KOPT-K1 (cell line): ENCODE measurements around the gene ISLR.

Experiments used
- H3K27ac ChIP-seq: fragments of 200-600 bp; sonication (generic); 2 replicates; pipeline ENCODE4 v1.5.1; 2016; ENCODE audit warnings: antibody characterized with exemption, mild to moderate bottlenecking, low read depth, low read length; ENCODE audit not compliant: poor library complexity, severe bottlenecking
- H3K36me3 ChIP-seq: fragments of 200-600 bp; sonication (generic); 2 replicates; pipeline ENCODE4 v1.5.1; 2017; ENCODE audit warnings: antibody characterized with exemption, mild to moderate bottlenecking, low read length, moderate library complexity; ENCODE audit not compliant: insufficient read depth
- H3K9me3 ChIP-seq: fragments of 200-600 bp; sonication (generic); 2 replicates; pipeline ENCODE4 v1.5.1; 2017; ENCODE audit warnings: antibody characterized with exemption, low read length, mild to moderate bottlenecking; ENCODE audit not compliant: insufficient read depth, poor library complexity, severe bottlenecking

Gene ISLR

DNA sequence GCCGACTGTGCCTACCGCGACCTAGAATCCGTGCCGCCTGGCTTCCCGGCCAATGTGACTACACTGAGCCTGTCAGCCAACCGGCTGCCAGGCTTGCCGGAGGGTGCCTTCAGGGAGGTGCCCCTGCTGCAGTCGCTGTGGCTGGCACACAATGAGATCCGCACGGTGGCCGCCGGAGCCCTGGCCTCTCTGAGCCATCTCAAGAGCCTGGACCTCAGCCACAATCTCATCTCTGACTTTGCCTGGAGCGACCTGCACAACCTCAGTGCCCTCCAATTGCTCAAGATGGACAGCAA lies 1.4 kb downstream of the ISLR start:
- Histone ChIP-seq H3K36me3 (no peaks in the 10 kb centered on the region), H3K27ac (no peak overlapping the region), H3K9me3 (no peaks in the 10 kb centered on the region)

DNA sequence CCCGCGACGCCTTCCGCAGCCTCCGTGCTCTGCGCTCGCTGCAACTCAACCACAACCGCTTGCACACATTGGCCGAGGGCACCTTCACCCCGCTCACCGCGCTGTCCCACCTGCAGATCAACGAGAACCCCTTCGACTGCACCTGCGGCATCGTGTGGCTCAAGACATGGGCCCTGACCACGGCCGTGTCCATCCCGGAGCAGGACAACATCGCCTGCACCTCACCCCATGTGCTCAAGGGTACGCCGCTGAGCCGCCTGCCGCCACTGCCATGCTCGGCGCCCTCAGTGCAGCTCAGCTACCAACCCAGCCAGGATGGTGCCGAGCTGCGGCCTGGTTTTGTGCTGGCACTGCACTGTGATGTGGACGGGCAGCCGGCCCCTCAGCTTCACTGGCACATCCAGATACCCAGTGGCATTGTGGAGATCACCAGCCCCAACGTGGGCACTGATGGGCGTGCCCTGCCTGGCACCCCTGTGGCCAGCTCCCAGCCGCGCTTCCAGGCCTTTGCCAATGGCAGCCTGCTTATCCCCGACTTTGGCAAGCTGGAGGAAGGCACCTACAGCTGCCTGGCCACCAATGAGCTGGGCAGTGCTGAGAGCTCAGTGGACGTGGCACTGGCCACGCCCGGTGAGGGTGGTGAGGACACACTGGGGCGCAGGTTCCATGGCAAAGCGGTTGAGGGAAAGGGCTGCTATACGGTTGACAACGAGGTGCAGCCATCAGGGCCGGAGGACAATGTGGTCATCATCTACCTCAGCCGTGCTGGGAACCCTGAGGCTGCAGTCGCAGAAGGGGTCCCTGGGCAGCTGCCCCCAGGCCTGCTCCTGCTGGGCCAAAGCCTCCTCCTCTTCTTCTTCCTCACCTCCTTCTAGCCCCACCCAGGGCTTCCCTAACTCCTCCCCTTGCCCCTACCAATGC lies 2.0 kb downstream of the ISLR start:
- Histone ChIP-seq H3K36me3 (no peaks in the 10 kb centered on the region; the same call in 1 of the 2 replicates), H3K9me3 (no peaks in the 10 kb centered on the region), H3K27ac (no peak overlapping the region)

DNA sequence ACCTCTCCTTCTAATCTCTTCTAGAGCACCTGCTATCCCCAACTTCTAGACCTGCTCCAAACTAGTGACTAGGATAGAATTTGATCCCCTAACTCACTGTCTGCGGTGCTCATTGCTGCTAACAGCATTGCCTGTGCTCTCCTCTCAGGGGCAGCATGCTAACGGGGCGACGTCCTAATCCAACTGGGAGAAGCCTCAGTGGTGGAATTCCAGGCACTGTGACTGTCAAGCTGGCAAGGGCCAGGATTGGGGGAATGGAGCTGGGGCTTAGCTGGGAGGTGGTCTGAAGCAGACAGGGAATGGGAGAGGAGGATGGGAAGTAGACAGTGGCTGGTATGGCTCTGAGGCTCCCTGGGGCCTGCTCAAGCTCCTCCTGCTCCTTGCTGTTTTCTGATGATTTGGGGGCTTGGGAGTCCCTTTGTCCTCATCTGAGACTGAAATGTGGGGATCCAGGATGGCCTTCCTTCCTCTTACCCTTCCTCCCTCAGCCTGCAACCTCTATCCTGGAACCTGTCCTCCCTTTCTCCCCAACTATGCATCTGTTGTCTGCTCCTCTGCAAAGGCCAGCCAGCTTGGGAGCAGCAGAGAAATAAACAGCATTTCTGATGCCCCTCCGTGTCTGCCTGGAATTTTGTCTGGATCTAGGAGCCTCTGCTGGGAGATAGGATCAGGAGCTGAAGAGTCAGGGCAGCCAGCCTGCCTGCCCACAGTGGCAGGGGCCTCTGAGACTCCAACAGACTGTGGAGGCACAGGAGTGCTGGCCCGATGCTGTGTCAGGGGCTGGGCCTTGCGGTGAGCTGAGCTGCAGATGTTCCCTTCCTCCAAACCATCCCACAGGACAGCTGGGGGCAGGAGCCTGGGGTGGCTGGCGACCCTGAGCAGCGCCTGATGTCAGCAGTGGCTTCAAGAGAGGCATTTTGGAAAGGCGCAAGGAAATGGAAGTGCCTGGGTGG lies 3.0 kb downstream of the ISLR start:
- Histone ChIP-seq H3K27ac (no peak overlapping the region), H3K9me3 (no peaks in the 10 kb centered on the region), H3K36me3 (no peaks in the 10 kb centered on the region; the same call in 1 of the 2 replicates)

DNA sequence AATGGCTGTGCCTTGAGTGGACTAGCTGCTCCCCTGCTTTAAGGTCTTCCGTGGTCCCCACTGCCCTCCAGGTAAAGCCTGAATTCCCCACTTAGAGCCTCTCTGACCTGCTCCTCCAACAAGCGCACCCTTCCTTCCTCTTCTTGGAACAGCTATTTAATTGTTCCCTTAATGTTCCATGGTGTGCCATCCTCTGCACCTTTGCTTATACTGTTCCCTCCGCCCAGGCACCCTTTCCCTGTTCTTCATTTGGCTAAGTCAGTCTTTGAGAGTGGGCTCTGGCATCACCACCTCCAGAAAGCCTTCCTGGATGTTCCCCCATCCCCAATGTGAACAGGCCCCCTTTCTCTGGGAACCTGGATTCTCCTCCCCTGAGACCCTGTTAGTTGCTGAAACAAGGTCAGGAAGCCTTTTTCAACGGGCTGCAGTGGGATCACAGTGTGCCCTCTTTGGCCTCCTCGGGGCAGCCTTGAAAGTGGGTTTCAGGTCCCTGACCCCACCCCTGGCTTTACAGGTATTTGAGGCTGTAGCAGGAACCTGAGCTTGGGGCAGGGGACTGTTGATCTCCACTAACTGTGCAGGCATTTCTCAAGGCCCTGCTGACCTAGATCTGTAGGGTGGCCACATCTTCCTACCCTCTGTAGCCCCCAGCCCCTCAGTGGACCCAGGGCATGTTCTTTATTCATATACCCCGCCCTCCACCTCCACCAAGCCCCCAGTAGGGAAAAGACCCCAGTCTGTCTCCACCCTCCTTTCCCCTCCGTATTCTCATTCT lies 5.0 kb downstream of the ISLR start:
- H3K36me3 ChIP-seq: no peaks in the 10 kb centered on the region; the same call in 1 of the 2 replicates
- no peak overlapping the region for H3K27ac ChIP-seq
- no peaks in the 10 kb centered on the region for H3K9me3 ChIP-seq

DNA sequence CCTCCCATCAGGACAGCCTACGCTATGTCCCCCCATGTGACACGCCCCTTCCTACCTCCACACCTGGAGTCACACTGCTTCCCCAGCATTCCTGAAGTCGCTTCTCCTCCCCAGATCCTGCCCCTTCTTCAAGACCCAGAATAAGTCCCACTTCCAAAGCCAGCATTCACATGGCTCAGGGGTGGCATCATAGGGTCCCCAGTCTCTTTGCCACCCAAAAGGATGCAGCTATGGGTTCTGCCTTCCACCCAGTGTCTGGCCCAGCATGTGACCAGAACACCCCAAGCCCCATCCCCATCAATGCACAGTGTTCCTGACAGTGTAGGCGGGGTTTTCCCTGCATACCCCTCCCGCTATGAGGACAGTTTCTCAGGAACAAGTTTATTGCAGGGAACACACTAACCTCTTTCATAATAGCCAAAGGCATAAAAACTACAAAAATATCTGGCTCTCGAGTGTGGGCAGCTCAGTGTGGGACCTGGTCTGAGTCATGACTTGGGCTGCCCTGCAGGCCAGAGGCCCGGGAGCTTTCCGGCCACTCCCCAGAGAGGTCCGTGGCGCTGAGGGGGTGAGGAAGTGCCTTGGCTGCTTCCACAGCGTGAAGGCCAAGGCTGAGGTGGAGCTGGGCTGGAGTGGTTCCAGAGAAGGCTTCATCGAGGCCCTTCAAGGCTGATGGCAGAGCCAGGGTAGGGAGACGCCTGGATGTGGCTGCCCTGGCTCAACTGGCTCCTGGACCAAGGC lies 5.8 kb downstream of the ISLR start:
- Histone ChIP-seq H3K27ac (no peak overlapping the region), H3K36me3 (no peaks in the 10 kb centered on the region; the same call in 1 of the 2 replicates), H3K9me3 (no peaks in the 10 kb centered on the region)

DNA sequence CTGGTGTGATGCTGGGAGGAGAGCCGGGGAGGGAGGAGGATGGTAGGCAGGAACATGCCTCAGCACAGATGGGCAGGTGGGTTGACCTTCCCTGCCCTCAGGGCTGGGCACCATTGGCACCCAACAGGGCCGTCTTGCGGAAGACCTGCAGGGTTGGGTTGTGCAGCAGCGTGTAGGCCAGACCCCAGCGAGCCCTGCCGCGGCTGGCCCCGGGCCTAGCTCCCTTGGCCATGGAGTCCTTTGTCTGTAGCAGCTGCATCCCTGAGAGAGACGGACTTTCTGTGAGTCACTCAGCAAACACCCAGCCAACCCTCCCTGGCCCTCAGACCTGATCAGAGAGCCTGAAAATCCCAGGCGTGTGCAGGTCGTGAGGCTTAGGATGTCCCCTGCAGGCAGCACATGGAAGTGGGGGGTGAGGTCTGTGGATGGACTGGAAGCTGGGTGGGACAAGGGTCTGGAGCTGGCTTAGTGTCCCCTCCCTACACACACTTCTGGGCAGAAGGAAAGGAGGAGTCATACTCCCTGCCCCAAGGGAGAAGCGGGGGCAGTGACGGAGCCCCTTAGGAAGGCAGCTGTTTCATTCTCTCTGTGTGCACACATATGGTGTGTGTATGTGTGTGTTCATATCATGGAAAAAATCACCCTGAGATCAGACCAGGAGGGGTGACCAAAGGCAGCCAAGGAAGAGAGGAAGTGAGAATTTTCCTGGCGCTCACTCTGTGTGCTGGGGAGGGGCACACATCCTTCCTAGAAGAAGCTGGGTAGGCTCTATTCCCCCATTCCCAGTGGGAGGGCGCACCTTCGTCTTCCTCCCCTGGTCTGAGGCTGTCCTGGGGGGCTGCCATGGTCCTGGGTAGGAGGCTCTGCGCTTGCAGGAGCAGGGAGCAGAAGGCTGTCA lies 6.7 kb downstream of the ISLR start:
- Histone ChIP-seq H3K9me3 (no peaks in the 10 kb centered on the region), H3K27ac (no peak overlapping the region), H3K36me3 (no peaks in the 10 kb centered on the region; the same call in 1 of the 2 replicates)

DNA sequence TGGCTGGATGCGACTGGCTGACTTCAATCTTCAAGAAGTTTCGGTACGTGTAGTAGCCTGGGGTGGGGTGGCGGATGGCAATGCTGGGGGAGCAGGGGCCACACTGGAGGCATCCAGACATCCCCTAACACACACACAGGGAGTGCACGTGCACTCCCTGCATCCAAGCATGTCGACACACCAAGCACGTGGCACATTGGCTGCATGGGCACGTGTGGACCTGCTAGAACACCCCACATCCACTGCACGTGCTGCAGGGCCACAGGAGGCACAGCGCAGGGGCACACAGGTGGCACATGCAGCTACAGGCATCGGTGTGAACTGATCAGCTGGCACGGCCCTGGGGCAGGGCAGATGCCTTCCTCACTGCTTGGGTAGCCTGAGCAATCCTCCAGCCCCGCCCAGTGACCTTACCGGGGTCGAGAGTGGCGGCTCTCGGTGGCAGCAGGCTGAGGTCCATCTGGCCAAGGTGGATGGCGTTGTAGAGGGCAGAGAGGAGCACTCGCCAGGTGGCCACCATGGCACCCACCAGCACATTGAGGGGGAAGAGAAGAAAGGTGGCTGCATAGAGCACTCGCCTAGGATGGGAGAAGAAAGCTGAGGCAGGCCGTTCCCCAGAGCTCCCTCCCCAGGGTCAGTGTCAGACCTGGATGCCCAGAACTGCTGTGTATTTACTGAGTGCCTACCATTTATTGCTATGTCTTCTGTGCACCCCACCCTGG lies 7.5 kb downstream of the ISLR start:
- Histone ChIP-seq H3K9me3 (no peaks in the 10 kb centered on the region), H3K27ac (no peak overlapping the region), H3K36me3 (no peaks in the 10 kb centered on the region; the same call in 1 of the 2 replicates)

DNA sequence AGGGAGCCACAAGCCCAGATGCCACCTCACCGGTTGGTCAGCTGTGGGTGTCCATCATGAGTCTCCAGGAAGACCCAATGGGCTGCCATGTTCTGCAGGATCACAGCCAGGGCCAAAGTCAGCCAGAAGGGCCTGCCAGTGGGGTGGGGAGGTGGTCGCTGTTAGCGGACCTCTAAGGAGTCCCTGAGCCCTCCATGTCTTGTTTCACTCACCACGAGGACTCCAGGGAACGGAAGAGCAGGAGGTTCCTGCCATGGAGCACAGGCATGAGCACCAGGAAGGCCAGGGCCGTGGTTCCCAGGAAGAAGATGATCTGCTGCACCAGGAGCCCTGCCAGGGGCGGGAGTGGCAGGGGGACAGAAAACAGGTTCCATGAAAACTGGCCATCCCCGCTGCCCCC lies 8.6 kb downstream of the ISLR start:
- Histone ChIP-seq H3K27ac (no peak overlapping the region), H3K36me3 (no peaks in the 10 kb centered on the region; the same call in 1 of the 2 replicates)

DNA sequence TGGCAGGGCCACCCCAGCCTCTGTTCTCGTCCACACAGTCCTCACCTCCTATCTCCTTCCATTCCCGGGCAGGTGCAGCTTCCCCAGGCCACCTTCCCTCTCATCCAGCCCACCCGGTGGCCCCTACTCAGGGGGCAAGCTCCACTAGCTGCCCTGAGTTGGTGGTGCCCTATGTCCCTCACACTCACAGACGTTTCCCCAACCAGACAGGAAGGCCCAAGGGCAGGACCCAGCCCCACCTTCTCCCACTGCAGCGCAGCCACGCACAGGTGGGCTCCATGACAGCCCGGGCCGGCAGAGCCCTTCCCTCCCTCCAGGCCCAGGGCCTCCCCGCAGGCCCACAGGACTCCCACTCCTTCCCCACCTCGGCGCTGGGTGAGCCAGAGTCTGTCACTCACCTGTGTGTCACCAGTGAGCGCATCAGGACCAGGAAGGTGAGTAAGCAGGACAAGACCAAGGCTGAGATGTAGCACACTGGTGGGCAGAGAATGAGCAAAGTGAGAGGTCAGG lies 11.1 kb downstream of the ISLR start:
- no peaks in the 10 kb centered on the region; the same call in 1 of the 2 replicates for H3K36me3 ChIP-seq
- H3K9me3 ChIP-seq: no peaks in the 10 kb centered on the region
- H3K27ac ChIP-seq: no peak overlapping the region

More for the DNA sequence above, 8.6 kb downstream of the ISLR start:
- H3K9me3 ChIP-seq: no peaks in the 10 kb centered on the region

DNA sequence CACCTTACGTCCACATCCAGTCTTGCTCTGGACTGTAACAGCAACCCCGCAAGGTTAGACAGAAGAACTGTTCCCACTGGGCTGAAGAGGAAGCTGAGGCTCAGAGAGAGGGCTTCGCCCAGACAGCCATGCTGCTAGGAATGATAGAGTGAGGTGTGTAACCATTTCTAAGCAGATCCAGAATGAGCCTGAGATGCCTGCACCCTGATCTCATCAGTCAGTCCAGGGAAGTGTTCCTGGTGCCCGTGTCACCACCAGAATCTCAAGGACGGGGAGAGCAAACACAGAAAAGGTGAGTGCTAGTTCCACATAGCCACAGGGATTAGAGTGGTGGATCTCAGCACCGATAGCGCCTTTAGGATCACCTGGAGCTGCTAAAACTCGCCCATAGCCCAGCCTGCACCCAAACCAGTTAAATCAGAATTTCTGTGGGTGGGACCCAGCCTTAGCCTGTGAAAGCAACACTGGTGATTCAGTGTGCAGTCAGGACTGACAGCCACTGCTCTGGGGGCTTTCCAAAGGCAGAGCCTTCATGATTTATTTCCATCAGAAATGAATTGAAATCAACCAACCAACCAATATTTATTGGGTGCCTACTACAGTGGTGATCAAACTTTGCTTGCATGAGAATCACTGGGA lies 12.3 kb downstream of the ISLR start:
- Histone ChIP-seq H3K36me3 (no peaks in the 10 kb centered on the region), H3K27ac (no peak overlapping the region), H3K9me3 (no peaks in the 10 kb centered on the region)

DNA sequence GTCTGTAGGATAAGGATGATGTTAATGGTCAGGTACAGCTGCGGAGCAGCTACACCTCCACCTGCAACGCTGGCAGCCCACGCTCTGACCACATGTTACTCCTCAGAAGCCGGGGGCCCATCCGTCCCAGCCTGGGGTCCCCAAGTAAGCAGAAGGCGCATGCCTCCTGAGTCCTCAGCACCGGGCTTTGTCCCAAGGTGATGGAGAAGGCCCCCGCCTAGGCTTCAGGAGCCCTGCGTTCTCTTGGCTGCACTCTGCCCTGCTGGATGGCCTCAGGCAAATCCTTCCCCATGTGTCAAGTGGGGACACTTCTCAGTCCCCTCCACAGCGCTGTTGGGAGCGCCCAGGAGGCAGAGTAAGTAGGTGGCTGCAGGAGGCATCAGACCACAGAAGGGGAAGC lies 14.7 kb downstream of the ISLR start:
- Histone ChIP-seq H3K9me3 (no peaks in the 10 kb centered on the region), H3K27ac (no peak overlapping the region), H3K36me3 (no peaks in the 10 kb centered on the region)

DNA sequence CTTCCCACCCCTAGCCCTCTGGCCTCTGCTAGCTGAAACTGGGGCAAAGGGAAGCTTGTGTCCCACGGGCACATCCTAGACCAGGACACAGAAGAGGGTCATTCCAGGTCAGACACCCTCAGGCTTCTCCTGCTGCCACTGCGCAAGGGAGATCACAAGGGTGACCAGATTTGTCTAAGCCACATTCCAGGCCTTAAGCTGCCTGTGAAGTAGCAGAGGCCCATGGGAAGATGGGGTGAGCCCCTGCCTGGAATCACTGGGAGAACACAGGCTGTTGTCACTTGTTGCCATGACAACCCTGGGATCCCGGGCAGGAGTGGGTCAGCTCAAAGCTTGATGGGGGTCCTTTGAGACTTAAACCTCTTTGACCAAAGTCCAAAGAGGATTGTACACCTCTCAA lies 18.3 kb downstream of the ISLR start:
- H3K27ac ChIP-seq: no peak overlapping the region
- no peaks in the 10 kb centered on the region for H3K9me3 ChIP-seq
- no peaks in the 10 kb centered on the region; the same call in 1 of the 2 replicates for H3K36me3 ChIP-seq
